ENCODE data around the gene CEACAM21.
"Not testable (repeated sequence)": the region's sequence is repeated elsewhere in the genome, so short reads cannot be mapped to it uniquely, and the experiment has no call there.

Gene CEACAM21

DNA sequence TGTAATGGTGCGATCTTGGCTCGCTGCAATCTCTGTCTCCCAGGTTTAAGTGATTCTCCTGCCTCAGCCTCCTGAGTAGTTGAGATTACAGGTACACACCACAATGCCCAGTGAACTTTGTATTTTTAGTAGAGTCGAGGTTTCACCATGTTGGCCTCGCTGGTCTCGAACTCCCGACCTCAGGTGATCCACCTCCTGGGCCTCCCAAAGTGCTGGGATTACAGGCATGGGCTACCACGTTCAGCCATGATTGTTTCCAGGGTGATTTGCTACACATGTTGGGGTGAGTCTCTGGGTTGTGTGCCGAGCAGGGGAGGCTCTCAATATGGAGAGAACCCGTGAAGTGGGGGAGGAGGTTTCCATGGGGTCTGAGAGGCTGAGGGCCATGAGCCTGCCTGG is 24.8 kb upstream of the CEACAM21 start:
- DNase-seq = no peak

DNA sequence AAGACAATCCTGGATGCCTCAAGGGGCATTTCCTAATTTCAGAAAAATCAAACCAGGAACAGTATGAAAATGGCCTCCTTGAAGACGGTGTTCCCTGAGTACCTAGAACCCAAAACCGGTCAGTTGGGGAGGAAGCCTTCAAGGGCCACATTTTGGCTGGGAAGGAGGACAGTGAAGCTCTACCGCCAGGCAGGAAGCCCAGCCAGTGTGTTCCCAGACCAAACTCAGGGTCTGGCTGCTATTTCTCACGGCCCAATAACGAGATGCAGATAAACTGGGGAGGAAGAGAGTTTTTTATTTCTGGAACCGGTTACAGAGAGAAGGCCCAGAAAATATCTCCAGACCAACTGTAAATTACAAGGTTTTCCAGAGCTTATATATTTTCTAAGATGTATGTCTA is 24.3 kb upstream of the CEACAM21 start:
- DNase-seq = no peak

DNA sequence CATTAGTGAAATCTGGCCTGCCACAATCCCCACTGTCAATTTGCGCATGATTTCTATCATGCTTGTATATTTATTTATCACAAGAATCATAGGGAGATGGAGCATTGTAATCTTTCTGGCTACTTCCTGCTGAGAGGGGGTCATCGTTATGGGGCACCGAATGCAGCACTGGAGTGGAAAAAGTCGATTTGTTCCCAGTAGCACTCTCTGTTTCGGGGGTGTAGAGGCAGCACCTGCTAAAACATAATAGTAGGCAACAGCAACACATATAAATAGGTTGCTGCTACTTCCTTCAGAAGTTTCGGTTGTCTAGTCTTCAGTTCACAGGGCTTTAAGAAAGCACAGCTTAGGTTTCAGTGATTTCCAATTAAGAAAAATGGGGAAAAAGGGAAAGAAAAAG is 23.4 kb upstream of the CEACAM21 start:
- DNase-seq = no peak

DNA sequence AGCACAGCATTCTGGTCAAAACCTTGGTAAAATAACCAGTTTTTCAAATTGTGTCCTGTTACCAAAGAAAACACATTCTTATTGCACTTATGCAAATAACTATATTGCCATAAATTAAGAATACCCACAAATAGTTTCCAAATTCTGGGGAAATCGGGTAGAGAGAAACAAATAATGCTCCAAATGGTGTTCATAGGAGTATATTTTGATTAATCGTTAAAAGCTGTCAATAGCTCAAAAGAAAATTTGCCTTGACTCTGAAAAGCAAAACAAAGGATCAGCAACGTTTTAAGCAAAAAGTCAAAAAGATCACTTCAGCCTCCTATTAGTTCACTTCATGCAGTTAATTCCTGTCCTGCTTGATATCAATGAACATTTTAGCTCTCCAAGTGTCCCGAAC is 22.2 kb upstream of the CEACAM21 start:
- DNase-seq = no peak

DNA sequence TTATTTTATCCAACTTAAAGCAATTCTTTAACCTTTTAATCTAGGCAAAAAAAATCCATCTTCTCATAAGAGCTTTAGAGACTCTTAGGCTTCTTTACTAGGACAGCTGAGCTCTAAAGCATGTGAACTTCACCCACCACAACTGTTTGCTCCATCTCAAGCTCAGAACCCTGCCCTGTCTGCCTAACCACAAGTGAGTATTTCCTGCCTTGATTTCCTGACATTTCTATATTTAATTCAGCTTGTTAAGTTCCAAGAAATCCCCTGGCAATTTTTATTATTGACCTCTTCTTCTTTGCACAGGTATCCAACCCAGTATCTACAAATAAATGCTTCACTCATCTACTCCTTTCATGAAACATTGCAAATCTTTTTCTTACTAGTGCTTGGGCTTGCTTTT is 21.1 kb upstream of the CEACAM21 start:
- no peak for DNase-seq

DNA sequence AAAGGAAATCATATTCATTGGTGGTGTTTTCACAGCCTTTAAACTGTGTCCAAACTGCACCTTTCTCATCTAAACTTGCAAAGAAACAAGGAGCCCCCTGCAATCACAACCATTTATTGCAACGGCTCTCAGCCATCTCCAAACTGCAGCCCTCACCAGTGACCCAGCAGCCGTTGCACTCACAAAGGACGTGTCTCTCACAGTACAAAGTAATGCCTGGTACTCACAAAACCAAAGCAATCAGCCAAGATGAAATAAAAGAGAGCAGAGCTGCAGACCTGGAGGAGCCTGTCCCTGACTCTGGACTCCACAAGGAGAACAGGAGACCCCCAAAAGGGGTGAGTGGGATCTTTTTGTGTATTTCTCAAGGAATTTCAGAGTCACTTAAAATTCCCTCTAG is 20.2 kb upstream of the CEACAM21 start:
- DNase-seq = no peak

DNA sequence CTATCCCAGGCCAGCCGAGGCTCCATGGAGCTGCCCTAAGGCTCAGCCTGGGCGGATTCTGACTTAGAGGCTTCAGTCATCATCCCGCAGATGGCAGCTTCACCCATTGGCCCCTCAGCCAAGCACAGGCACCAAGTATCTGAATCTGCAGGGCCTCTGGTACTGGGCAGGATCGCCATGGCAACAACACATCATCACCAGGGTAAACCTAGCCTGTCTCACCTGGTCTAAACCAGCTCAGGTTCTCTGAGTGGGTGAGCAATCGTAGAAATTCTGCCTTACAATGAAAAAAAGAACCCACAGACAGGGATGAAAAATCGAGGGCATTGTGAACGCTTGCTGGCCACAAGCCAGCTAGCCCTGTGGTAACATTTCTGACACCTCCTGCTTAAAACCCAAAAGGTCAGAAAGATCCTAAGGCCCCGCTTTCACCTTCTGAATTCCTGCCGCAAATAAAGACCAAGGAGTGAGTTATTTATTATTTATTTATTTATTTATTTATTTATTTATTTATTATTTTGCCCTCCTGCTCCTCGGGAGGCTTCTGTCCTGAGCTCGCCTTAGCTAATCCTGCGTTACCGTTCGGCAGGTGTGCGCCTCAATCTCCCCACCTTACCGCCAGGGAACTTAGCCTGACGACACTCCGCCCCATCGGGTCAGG is 12.0 kb upstream of the CEACAM21 start:
- DNase-seq = no peak

DNA sequence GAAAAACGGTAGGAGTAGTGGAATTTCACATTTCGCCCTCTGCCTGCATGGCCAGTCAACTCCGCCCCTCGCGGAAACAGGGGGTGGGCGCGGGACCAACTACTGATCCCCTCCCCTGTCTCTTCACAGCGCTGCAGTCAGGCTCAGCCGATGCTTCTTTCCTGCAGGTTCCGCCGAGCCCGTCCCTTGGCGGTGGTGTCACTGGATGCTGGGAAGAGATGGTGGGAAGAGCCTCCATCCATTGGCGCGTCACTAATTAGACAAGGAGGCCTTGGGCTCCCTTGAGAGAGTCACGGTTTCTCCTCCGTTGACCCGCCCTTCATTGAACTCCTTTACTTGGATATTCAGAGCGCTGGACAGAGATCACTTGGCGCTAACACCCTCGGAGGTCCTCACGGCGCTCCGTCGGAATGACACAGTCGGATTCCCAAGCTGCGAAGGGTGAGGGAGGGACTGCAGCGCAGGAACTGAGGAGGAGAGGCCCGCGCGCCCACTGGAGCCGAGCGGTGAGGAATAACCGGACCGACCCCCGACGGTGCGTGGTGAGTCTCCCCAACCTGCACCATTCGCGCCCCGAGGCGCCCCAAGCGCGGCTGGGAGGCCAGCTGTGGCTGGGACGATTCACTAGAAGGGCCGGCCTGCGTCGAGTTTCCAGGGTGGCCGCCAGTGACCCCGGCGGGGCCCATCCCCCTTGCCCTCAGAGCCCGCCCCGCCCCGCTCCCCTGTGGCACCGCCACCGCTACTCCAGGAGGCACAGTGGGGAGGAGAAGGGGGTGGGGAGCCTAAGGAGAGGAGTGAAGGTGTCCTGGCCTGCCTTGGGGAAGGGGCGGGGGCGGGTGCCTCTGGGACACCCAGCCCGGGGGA is 11.2 kb upstream of the CEACAM21 start:
- DNase-seq = no peak

DNA sequence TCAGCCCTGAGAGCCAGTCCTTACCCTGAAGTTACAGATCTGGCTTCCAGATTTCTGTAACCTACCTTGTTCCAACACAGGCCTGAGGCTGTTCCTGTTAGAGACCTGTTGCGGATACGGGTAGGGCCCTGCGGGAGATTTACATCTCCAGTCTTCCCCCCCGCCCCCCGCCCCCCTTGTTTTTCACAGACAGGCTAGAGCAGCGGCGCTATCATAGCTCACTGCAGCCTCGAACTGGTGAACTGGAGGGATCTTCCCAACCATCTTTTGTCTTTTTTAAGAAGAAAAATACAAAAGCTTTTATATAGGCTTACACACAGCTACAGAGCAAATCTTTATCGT is 10.6 kb upstream of the CEACAM21 start:
- no peak for DNase-seq

DNA sequence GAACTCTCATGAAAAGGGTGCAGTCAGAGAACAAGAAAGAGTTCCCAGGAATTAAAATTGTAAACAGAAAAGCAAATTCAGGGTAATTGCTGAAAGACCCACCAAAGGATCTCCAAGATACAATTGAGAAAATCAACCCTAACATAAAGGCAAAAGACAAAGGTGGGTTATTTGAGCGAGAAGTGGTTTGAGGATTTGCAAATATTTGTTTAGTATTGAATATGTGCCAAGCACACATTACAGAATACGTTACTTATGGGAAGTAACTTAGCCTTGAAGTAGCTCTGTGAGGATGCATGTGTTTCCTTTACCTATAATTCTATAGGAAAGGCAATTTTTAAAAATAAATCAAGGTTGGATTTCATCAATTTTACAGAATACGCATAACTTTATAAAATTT is 10.0 kb upstream of the CEACAM21 start:
- DNase-seq = no peak

DNA sequence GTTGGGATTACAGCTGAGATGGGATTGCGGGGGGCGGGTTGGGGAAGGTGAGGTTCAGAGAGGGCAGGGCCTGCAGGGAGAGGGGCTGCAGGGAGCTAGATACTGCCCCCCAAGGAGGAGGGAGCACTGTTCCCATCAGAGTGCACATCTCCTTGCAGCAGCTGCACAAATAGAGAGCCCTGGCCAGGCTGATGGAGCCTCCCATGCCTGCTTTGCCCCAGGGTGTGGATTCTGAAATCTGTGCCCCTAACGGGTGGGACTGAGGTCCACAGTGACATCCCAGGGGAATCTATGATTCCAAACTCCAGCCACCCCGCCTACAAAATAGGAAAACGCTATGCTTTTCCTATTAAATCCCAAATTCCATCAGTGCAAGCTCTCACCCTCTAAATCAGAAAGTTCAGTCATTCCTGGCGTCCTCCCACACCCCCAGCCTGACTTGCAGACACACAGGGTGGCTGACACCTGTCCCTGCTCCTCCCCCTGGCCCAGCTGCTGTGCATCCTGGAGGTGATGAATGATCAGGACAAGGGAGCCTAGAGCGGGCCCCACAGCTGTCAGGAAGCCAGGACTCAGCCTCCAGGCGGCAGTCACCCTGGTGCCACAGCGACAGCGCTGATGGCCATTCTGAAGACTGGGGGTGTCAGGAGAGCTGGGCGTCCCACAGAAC is 6.3 kb upstream of the CEACAM21 start:
- no peak for DNase-seq

DNA sequence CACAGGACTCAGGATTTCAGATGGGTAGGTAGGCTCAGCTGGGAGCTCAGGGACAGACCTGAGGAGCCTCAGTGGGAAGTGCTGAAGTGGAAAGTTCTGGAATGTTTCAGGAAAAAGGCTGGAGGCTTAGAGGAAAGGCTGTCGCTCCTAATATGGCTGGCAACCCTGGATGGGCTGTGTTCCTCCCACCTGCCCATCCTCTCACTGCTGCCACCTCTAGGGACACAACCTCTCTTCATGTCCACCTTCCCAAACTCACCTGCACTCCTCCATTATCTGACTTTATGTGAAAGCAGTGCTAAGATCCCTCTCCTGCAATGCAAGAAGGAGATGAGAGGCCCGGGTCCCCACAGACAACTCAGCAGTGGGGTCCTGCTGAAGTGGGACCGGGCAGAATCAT is 5.8 kb upstream of the CEACAM21 start:
- no peak for DNase-seq

DNA sequence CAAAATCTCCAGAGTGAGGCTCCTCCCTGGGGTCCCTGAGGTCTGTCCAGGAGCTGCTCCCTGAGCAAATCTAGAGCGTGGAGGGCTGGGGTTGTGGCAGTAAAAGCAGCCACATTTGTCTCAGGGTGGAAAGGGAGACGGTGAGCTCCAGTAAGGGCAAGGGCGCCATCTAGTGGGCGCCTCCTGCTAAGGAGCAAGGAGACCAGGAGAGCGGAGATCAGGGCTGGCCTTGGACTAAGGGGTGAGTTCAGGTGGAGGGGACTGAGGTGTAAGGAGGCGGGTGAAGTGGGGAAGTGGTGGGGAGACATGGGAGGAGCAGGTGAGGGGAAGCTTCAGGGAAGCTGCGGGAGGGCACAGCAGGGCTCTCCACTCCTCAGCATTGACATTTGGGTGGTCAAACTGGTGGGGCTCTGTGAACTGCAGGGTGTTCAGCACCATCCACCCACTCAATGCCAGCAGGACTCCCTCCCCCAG is 5.3 kb upstream of the CEACAM21 start:
- no peak for DNase-seq

DNA sequence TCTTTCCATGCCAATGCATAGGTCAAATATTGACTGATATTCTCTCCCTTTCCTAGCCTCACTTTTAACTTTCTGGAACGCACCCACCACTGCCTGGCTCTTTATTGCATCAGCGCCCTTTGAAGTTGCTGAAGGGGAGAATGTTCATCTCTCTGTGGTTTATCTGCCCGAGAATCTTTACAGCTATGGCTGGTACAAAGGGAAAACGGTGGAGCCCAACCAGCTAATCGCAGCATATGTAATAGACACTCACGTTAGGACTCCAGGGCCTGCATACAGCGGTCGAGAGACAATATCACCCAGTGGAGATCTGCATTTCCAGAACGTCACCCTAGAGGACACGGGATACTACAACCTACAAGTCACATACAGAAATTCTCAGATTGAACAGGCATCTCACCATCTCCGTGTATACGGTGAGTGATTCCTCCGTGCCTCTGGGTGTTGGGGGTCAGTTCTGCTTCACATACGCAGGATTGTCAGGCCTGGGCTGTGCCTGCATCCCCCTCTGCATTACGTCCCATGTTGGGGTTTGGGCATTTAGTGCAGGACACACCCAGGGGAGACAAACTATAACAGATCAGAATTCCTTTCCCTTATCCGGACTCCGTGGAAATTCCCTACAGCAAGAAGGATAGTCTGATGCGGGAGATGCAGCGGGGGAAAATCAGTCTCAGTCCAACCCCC is 1.3 kb downstream of the CEACAM21 start:
- no peak for DNase-seq

DNA sequence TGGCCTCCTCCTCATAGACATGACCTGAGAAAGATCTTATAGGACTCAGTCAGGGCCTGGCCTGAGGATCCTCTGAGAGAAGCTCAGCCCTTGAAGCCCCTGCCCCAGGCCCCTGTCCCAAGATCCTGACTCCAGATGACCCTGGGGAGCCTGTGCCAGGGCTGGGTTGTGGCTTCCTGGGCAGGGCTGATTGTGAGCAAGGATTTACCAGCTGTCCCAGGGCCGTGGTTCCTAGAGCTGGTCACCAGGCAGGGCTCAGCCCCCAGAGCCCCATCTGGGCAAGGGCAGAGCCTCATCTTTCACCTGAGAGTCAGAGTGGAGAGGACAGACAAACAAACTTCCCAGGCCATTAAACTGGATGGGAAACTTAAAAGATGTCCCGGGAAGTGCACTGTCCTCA is 1.9 kb downstream of the CEACAM21 start:
- no peak for DNase-seq

DNA sequence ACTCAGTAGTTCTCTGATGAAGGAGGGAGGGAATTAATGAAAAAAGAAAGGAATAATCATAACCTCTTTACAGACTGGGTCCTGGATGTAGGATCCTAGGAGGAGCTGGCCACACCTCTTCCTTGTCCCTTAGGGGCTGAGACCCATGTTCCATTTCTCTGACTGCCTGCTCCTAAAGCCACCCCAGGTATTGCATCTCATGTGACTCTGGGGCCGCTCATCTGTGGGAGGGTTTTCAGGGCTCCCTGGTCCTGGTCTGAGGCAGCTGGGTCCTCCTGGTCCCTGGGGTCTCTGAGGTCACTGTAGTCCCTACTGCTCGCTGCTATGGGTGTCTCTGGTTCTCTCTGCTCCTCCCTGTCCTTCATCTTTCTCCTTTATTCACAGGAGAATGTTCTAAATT is 2.9 kb downstream of the CEACAM21 start:
- DNase-seq = no peak

DNA sequence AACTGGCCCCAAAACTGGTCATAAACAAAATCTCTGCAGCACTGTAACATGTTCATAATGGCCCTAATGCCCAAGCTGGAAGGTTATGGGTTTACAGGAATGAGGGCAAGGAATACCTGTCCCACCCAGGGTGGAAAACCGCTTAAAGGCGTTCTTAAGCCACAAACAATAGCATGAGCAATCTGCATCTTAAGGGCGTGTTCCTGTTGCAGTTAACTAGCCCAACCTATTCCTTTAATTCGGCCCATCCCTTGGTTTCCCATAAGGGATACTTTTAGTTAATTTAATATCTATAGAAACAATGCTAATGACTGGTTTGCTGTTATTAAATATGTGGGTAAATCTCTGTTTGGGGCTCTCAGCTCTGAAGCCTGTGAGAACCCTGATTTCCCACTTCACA is 5.1 kb downstream of the CEACAM21 start:
- not testable (repeated sequence) for DNase-seq

DNA sequence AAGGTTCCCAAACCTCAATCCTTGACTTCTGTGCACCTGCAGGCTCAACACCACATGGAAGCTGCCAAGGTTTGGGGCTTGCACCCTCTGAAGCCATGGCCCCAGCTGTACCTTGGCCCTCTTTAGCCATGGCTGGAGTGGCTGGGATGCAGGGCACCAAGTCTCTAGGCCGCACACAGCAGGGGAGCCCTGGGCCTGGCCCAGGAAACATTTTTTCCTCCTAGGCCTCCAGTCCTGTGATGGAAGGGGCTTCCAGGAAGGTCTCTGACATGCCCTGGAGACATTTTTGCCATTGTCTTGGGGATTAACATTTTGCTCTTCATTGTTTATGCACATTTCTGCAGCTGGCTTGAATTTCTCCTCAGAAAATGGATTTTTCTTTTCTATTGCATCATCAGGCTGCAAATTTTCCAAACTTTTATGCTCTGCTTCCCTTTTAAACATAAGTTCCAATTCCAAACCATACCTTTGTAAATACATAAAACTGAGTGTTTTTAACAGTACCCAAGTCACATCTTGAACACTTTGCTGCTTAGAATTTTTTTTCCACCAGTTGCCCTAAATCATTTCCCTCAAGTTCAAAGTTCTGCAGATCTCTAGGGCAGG is 6.7 kb downstream of the CEACAM21 start:
- not testable (repeated sequence) for DNase-seq

DNA sequence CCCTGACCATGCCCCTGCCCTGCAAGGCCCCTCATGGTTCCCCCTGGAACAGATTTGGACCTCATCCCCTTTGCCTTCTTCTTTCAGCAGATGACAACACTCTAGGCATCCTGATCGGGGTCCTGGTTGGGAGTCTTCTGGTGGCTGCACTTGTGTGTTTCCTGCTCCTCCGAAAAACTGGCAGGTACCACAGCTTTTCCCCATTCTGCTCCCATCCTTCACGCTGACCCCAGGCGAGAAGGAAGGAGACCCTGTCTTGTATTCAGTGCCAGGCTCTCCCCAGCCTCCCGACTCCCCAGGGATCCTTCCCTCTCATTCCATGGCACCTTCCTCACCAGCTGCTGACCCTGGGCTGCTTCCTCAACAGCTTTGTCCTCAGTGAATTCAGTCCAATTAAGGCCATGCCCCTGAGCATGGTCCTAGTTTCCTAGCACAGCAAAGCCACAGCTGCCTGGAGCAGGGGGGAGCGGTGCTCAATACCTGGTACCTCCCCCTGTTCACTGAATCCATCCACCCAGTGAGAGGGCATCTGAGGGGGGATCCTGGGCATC is 8.4 kb downstream of the CEACAM21 start:
- DNase-seq = no peak

DNA sequence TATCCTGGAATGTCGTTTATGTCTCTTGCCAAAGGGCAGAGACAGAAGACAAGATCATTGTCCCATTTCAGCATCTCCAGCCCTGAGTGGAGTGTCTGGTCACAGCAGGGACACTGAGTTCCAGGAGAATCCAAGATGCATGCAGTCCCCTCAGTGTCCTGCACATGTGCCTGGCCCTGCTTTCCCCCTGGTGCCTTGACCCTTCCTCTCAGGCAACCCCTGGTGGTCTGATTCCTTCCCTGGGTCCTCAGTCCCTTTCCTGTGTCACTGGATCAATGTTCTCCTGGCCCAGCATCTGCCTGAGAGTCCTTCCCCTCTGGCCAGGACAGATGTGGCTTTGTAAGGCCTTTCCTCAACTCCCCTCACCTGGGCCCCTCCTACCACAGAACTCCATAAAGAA is 9.0 kb downstream of the CEACAM21 start:
- DNase-seq = no peak

DNA sequence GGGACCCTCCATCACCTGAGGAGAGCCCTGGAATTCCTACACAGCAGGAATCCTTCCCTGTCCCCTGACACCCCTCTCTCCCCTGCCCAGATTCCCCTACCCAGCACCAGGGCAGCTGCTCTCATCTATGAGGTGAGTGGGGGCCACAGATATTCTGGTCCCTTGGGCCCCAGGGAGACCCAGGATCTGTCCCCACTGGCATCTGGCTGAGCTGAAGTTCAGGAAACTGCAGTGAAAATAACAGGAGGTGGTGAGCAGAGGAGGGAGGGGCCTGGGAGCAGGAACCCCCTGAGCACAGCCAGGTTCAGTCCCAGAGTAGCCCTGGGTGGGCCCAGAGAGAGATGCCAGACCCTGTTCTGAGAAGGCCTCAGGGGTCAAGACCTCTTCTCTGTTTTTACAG is 10.1 kb downstream of the CEACAM21 start:
- no peak for DNase-seq

DNA sequence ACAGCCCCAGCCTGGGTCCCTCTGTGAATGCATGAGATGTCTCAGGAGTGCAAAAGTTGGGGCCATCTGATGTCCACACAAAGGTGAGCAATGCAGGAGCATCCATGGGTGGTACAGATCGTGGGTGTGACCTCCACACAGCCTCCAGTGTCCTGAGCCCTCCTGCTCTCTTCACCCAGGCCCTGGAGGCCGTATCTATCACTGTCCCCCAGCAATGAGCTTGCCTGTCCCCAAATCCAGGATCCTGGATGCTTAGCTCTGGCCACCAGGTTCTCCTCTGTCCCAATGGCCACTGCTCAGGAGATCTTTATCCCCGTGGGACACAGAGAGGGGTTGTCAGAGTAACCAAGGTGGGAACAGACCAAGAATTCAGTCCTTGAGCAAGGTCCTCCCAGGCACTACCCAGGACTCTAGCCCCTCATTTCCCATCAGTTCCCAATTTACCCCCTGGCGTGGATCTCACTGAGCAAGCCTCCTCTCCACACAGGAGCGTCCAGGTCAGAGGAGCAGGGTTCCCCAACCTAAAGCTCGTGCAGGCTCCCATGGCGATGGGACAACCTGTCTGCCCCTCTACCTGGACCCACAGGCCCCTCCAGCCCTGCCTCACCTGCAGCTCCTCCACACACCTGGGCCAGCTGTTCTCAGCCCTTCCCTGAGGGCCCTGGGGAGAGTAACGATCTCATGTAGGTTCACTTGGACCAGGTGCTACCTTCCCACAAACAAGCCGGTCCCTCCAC is 11.3 kb downstream of the CEACAM21 start:
- no peak for DNase-seq

Data from activated gamma-delta T cell (primary cell).